HUES6 (cell line): Measurements from ENCODE around the gene CEP44.

Source experiments
- H3K27ac ChIP-seq: 2 replicates; pipeline ENCODE4 v1.7.0; 2013; ENCODE audit warnings: low read depth, mild to moderate bottlenecking, low read length, inconsistent platforms
- H3K27me3 ChIP-seq: 2 replicates; pipeline ENCODE4 v1.6.1; 2013; ENCODE audit warnings: low read length; ENCODE audit not compliant: control insufficient read depth, insufficient read depth
- H3K36me3 ChIP-seq: 2 replicates; pipeline ENCODE4 v1.6.1; 2013; ENCODE audit warnings: low read length; ENCODE audit not compliant: control insufficient read depth, insufficient read depth
- H3K4me1 ChIP-seq: 2 replicates; pipeline ENCODE4 v1.6.1; 2013; ENCODE audit warnings: low read length; ENCODE audit not compliant: control insufficient read depth, insufficient read depth
- H3K4me3 ChIP-seq: 2 replicates; pipeline ENCODE4 v1.5.1; 2013; ENCODE audit warnings: low read depth, low read length
- H3K9ac ChIP-seq: one replicate; pipeline ENCODE4 v1.6.1; 2013; ENCODE audit warnings: mild to moderate bottlenecking, low read length
- H3K9me3 ChIP-seq: 2 replicates; pipeline ENCODE4 v1.6.1; 2013; ENCODE audit warnings: low read depth, low read length; ENCODE audit not compliant: control insufficient read depth, insufficient read depth

Gene CEP44

GRCh38 chr4:174304664-174305063 is 21.0 kb downstream of the CEP44 start:
- Histone ChIP-seq H3K27ac (no peak overlapping the region), H3K36me3 (peaks cover 39% of the 10 kb centered on the region), H3K9ac (no peak overlapping the region), H3K9me3 (no peaks in the 10 kb centered on the region), H3K4me1 (no peaks in the 10 kb centered on the region), H3K4me3 (no peak overlapping the region), H3K27me3 (no peaks in the 10 kb centered on the region)

GRCh38 chr4:174305961-174306360 is 22.2 kb downstream of the CEP44 start:
- no peak overlapping the region for H3K27ac ChIP-seq
- H3K27me3 ChIP-seq, result no peaks in the 10 kb centered on the region
- no peaks in the 10 kb centered on the region for H3K4me1 ChIP-seq
- no peak overlapping the region for H3K4me3 ChIP-seq
- no peak overlapping the region for H3K9ac ChIP-seq
- no peaks in the 10 kb centered on the region for H3K9me3 ChIP-seq
- H3K36me3 ChIP-seq, result peaks cover 35% of the 10 kb centered on the region

GRCh38 chr4:174307694-174308093 is 24.0 kb downstream of the CEP44 start:
- Histone ChIP-seq H3K27me3 (no peaks in the 10 kb centered on the region), H3K4me3 (no peak overlapping the region), H3K9me3 (no peaks in the 10 kb centered on the region), H3K9ac (no peak overlapping the region), H3K36me3 (peaks cover 36% of the 10 kb centered on the region), H3K27ac (no peak overlapping the region), H3K4me1 (no peaks in the 10 kb centered on the region)

DNA sequence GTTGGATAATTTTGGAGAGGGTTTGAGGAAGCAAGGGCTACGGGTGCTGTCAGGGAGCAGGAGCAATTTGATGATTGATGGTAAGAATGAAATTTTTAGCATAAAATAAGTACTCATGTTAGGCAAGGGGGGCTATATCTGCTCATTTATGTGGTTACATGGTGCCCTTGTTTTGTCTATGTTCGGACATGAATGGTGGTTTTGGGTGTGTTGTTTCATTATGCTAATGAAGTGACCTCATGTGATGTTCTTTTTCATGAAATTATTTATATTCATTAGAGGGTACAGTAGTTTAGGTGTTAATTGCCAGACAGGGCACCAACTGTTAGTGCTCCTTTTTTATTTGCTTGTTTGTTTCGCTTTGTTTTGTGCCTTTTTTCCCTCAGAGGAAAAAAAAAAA is 29.3 kb downstream of the CEP44 start:
- Histone ChIP-seq H3K27me3 (no peaks in the 10 kb centered on the region), H3K9ac (no peak overlapping the region), H3K27ac (no peak overlapping the region), H3K36me3 (peaks cover 20% of the 10 kb centered on the region), H3K4me3 (no peak overlapping the region), H3K9me3 (no peaks in the 10 kb centered on the region), H3K4me1 (peaks cover 8% of the 10 kb centered on the region)

DNA sequence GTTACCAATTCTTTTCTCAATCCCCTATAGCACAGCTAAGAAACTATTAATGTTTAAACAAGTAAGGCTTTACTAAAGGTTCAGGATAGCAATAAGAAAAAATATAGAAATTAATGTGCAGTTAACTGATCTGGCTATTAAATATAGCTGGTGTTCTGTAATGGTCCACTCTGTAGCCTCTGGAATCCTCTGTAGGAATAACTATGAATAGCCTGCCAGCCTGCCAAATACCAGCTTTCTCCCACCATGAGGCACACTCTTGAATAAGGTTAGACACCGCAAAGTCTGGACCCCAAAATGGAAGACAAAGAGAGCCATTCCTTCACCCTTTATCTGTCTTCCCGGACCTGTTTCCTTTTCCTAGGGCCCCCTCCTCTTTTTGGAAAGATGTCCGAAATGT is 30.6 kb downstream of the CEP44 start:
- Histone ChIP-seq H3K27me3 (no peaks in the 10 kb centered on the region), H3K27ac (no peak overlapping the region), H3K9ac (no peak overlapping the region), H3K36me3 (peaks cover 19% of the 10 kb centered on the region), H3K4me3 (no peak overlapping the region), H3K9me3 (no peaks in the 10 kb centered on the region), H3K4me1 (peaks cover 8% of the 10 kb centered on the region)

DNA sequence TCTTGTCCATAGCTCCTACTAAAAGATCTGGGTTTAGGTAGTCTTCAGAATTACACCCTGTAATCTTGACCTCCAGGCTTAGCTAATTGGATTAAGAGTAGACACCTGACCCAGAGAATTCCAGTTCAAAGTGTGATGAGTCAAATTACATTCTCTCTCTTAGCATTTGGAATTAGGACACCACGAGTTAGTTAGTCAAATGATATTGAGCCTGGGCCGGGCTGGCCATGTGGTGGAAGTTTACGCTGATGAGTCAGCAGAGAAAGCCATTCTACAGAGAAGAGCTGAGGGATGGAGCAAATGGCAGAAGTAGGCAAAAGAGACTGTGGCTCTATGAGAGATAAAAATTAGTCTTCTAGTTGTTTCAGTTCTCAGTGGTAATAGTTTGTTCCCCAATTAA is 31.1 kb downstream of the CEP44 start:
- H3K27ac ChIP-seq, result no peak overlapping the region
- H3K4me1 ChIP-seq, result peaks cover 8% of the 10 kb centered on the region
- peaks cover 19% of the 10 kb centered on the region for H3K36me3 ChIP-seq
- no peaks in the 10 kb centered on the region for H3K27me3 ChIP-seq
- H3K9me3 ChIP-seq, result no peaks in the 10 kb centered on the region
- H3K4me3 ChIP-seq, result no peak overlapping the region
- H3K9ac ChIP-seq, result no peak overlapping the region

DNA sequence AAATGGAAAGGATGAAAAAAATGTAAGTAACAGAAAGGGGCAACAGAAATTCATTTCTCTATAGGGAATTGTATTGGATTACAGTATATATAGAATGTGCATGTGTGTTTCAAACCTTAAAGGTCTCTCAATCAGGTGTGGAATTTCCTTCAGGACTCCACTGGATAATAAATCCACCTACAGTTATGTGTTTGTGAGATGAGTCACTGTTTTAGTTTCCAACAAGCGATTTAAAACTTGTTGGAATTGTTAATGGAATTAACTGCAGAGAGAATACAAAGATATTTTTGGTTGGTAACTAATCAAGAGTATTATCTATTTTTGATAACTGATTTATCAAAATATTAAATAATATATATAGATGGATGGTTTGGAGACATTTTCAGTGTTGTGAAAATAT is 32.8 kb downstream of the CEP44 start:
- Histone ChIP-seq H3K36me3 (peaks cover 17% of the 10 kb centered on the region), H3K27me3 (no peaks in the 10 kb centered on the region), H3K4me1 (peaks cover 8% of the 10 kb centered on the region), H3K4me3 (no peak overlapping the region), H3K27ac (no peak overlapping the region), H3K9ac (no peak overlapping the region), H3K9me3 (no peaks in the 10 kb centered on the region)

DNA sequence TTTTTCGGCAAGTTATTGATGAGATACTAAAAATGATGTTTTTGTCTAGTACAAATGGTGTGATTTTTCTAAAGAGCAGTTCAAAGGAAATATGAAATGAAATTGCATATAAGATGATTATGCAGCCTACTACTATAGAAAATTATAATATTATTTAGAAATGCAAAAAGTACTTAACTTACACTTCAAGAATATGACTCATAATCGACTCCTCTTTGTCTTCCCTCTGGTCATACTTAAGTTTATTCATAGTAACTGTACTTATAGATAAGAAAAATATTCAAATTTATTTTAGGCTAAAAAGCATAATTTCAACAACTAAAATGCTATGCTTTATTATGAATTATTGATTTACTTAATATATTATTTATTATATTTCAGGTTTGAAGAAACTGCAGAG is 33.2 kb downstream of the CEP44 start:
- peaks cover 15% of the 10 kb centered on the region for H3K36me3 ChIP-seq
- H3K4me1 ChIP-seq, result peaks cover 8% of the 10 kb centered on the region
- no peaks in the 10 kb centered on the region for H3K9me3 ChIP-seq
- no peaks in the 10 kb centered on the region for H3K27me3 ChIP-seq
- no peak overlapping the region for H3K27ac ChIP-seq
- no peak overlapping the region for H3K4me3 ChIP-seq
- H3K9ac ChIP-seq, result no peak overlapping the region

- peaks cover 8% of the 10 kb centered on the region for H3K4me1 ChIP-seq
- no peak overlapping the region for H3K27ac ChIP-seq
- H3K9me3 ChIP-seq, result no peaks in the 10 kb centered on the region
- no peak overlapping the region for H3K4me3 ChIP-seq
- no peaks in the 10 kb centered on the region for H3K27me3 ChIP-seq
- peaks cover 15% of the 10 kb centered on the region for H3K36me3 ChIP-seq
- no peak overlapping the region for H3K9ac ChIP-seq
Observed at GRCh38 chr4:174317531-174317930, 33.8 kb downstream of the CEP44 start.

- H3K4me3 ChIP-seq, result no peak overlapping the region
- no peaks in the 10 kb centered on the region for H3K9me3 ChIP-seq
- H3K36me3 ChIP-seq, result peaks cover 15% of the 10 kb centered on the region
- no peak overlapping the region; the same call in 1 of the 2 replicates for H3K27ac ChIP-seq
- no peaks in the 10 kb centered on the region for H3K27me3 ChIP-seq
- no peak overlapping the region for H3K9ac ChIP-seq
- H3K4me1 ChIP-seq, result peaks cover 8% of the 10 kb centered on the region
Observed at GRCh38 chr4:174318829-174319764, 35.4 kb downstream of the CEP44 start.

GRCh38 chr4:174320494-174321199 is 36.9 kb downstream of the CEP44 start:
- Histone ChIP-seq H3K27ac (no peak overlapping the region), H3K9ac (no peak overlapping the region), H3K4me1 (no peaks in the 10 kb centered on the region), H3K4me3 (no peak overlapping the region), H3K9me3 (no peaks in the 10 kb centered on the region), H3K36me3 (peaks cover 15% of the 10 kb centered on the region), H3K27me3 (no peaks in the 10 kb centered on the region)
